ENCODE data around the gene KCNG2.
"Not testable (repeated sequence)": the region's sequence is repeated elsewhere in the genome, so short reads cannot be mapped to it uniquely, and the experiment has no call there.

Gene KCNG2

GRCh38 chr18:79863161-79864005, 65.6 kb downstream of the KCNG2 start:
- no peak overlapping the region for H3K4me2 ChIP-seq (ENCODE audit: low read length)
- no peak overlapping the region for H3K9ac ChIP-seq (ENCODE audit: low read length)
- no peaks in the 10 kb centered on the region for H3K4me1 ChIP-seq (ENCODE audit: low read length)
- H3K36me3 ChIP-seq (replicated peaks; ENCODE audit: low read depth, low read length) = no peaks in the 10 kb centered on the region
- H2AFZ ChIP-seq (ENCODE audit: low read depth, low read length) = no peak overlapping the region
- H3K27me3 ChIP-seq (ENCODE audit: low read depth, low read length) = peaks cover 29% of the 10 kb centered on the region; the same call in 1 of the 2 replicates
- TF ChIP-seq CTCF (IDR thresholded peaks at IDR 0.05; ENCODE audit: low read depth, low read length) (no peak), EZH2phosphoT487 (IDR thresholded peaks at IDR 0.05; ENCODE audit: low read depth) (no peak)
- no peaks in the 10 kb centered on the region for H3K79me2 ChIP-seq (ENCODE audit: low read length)
- H3K27ac ChIP-seq (ENCODE audit: low read length) = no peak overlapping the region
- no peaks in the 10 kb centered on the region for H4K20me1 ChIP-seq (ENCODE audit: insufficient read depth, low read length)
- no peak overlapping the region for H3K4me3 ChIP-seq (ENCODE audit: low read length)
- peaks cover 12% of the 10 kb centered on the region for H3K9me3 ChIP-seq (ENCODE audit: insufficient read depth, low read length)

GRCh38 chr18:79864006-79864725, 66.4 kb downstream of the KCNG2 start:
- Histone ChIP-seq H3K9ac (ENCODE audit: low read length) (no peak overlapping the region), H3K4me1 (ENCODE audit: low read length) (no peaks in the 10 kb centered on the region), H3K4me3 (ENCODE audit: low read length) (no peak overlapping the region), H3K4me2 (ENCODE audit: low read length) (no peak overlapping the region), H3K79me2 (ENCODE audit: low read length) (no peaks in the 10 kb centered on the region), H3K27ac (ENCODE audit: low read length) (no peak overlapping the region), H4K20me1 (ENCODE audit: insufficient read depth, low read length) (no peaks in the 10 kb centered on the region), H3K9me3 (ENCODE audit: insufficient read depth, low read length) (peaks cover 12% of the 10 kb centered on the region), H3K36me3 (replicated peaks; ENCODE audit: low read depth, low read length) (no peaks in the 10 kb centered on the region), H2AFZ (ENCODE audit: low read depth, low read length) (no peak overlapping the region), H3K27me3 (ENCODE audit: low read depth, low read length) (peaks cover 25% of the 10 kb centered on the region; the same call in 1 of the 2 replicates)
- no peak for TF ChIP-seq EZH2phosphoT487 (IDR thresholded peaks at IDR 0.05; ENCODE audit: low read depth)
- TF ChIP-seq CTCF (IDR thresholded peaks at IDR 0.05; ENCODE audit: low read depth, low read length) = no peak

GRCh38 chr18:79864955-79865354, 67.2 kb downstream of the KCNG2 start:
- not testable (repeated sequence) for H3K9ac ChIP-seq (ENCODE audit: low read length); H4K20me1 ChIP-seq (ENCODE audit: insufficient read depth, low read length); H3K36me3 ChIP-seq (replicated peaks; ENCODE audit: low read depth, low read length); H3K4me3 ChIP-seq (ENCODE audit: low read length); H3K79me2 ChIP-seq (ENCODE audit: low read length); H2AFZ ChIP-seq (ENCODE audit: low read depth, low read length); H3K4me2 ChIP-seq (ENCODE audit: low read length); H3K27ac ChIP-seq (ENCODE audit: low read length); H3K4me1 ChIP-seq (ENCODE audit: low read length)
- H3K9me3 ChIP-seq (ENCODE audit: insufficient read depth, low read length) = peaks cover 12% of the 10 kb centered on the region
- peaks cover 20% of the 10 kb centered on the region; the same call in 1 of the 2 replicates for H3K27me3 ChIP-seq (ENCODE audit: low read depth, low read length)

GRCh38 chr18:79865951-79866350, 68.2 kb downstream of the KCNG2 start:
- H3K27me3 ChIP-seq (ENCODE audit: low read depth, low read length) = peaks cover 12% of the 10 kb centered on the region; the same call in 1 of the 2 replicates

More at GRCh38 chr18:79865951-79866350, 68.2 kb downstream of the KCNG2 start:
- H3K36me3 ChIP-seq (replicated peaks; ENCODE audit: low read depth, low read length); H3K4me2 ChIP-seq (ENCODE audit: low read length); H3K27ac ChIP-seq (ENCODE audit: low read length); H3K9ac ChIP-seq (ENCODE audit: low read length); H2AFZ ChIP-seq (ENCODE audit: low read depth, low read length); H4K20me1 ChIP-seq (ENCODE audit: insufficient read depth, low read length); H3K79me2 ChIP-seq (ENCODE audit: low read length); H3K4me1 ChIP-seq (ENCODE audit: low read length); H3K4me3 ChIP-seq (ENCODE audit: low read length): not testable (repeated sequence)
- peaks cover 12% of the 10 kb centered on the region for H3K9me3 ChIP-seq (ENCODE audit: insufficient read depth, low read length)
